Activated CD8-positive, alpha-beta memory T cell treated with anti-CD3 and anti-CD28 coated beads for 48 hours (primary cell): ENCODE measurements around the gene NLGN3.
A peak's percentile ranks its signal among the peaks of the same experiment; 100 is the strongest.
"Not testable (repeated sequence)": the region's sequence is repeated elsewhere in the genome, so short reads cannot be mapped to it uniquely, and the experiment has no call there.

Experiments used
- DNase-seq, 3 experiments: peaks; one replicate each; pipeline ENCODE4 v3.0.0-alpha.2; 2020; ENCODE audit warnings: low read depth in 2 of 3, low spot score in 2 of 3

The NLGN3 gene

DNA sequence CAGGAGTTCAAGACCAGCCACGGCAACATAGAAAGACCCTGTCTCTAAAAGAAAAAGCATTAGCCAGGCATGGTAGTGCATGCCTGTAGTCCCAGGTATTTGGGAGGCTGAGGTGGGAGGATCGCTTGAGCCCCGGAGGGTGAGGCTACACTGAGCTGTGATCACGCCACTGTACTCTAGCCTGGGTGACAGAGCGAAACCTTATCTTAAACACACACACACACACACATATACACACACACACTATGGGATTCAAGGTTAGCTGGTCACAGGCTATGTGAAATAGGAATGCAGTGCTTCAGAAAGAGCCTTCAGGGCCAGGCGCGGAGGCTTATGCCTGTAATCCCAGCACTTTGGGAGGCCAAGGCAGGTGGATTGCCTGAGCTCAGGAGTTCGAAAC is 23.5 kb downstream of the NLGN3 start:
- DNase-seq = no peak

DNA sequence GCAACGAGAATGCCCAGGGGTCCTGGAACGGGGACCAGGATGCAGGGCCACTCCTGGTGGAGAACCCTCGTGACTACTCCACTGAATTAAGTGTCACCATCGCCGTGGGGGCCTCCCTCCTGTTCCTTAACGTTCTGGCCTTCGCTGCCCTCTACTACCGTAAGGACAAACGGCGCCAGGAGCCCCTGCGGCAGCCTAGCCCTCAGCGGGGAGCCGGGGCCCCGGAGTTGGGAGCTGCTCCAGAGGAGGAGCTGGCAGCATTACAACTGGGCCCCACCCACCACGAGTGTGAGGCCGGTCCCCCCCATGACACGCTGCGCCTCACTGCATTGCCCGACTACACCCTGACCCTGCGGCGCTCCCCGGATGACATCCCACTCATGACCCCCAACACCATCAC is 24.9 kb downstream of the NLGN3 start:
- no peak for DNase-seq

GRCh38 chrX:71170660-71171059 is 26.0 kb downstream of the NLGN3 start:
- DNase-seq = no peak

DNA sequence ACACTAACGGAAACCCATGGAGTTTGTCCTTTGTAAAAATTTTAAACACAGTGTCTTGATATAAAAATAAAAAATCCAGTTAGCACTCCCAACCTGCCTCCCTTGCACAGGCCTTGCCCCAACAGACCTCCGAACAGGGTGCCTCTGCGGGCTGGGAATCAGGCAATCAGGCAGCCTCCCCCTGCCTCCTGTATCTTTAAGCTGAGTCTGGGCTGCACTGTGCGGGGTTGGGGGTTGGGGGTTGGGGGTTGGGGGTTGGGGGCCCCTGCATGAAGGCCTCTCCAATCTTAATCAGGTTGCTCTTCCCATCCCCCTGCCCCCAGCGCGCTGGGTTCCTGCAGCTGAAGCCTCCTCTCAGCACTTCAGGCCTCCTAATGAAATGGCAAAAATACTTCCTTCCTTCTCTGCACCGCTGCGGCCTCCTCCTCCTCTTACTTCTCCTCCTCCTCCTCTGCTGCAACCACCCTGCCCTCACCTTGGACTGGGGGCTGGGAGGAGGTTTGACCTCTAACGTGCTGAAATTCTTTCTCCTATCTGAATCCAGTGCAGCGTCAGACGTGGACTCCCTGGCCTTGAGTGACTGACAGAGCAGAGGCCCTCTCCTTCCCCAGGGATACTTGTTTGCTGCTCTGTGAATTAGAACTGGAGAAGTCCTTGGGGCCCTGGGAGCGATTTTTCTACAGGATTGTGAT is 26.6 kb downstream of the NLGN3 start:
- DNase-seq = no peak

GRCh38 chrX:71173440-71173839 is 28.8 kb downstream of the NLGN3 start:
- DNase-seq = no peak

DNA sequence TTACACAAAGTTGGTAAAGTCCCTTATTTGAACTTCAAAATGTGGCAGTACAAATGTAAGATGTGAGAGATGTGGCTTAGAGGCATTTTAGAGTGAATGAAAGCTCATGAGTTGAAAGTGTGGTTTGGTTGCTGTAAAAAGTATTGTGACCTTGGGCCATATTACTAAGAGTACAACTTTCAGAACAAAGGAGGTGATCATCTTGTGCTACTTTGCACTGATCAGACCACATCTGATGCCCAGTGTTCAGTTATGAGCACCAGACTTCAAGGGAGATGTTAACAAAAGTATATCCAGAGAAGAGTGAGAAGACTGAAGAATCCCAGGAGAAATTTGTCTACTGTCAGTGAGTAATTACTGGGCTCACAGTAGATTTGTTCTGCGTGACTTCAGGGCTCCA is 30.2 kb downstream of the NLGN3 start:
- no peak for DNase-seq

GRCh38 chrX:71175531-71175930 is 30.9 kb downstream of the NLGN3 start:
- no peak for DNase-seq

DNA sequence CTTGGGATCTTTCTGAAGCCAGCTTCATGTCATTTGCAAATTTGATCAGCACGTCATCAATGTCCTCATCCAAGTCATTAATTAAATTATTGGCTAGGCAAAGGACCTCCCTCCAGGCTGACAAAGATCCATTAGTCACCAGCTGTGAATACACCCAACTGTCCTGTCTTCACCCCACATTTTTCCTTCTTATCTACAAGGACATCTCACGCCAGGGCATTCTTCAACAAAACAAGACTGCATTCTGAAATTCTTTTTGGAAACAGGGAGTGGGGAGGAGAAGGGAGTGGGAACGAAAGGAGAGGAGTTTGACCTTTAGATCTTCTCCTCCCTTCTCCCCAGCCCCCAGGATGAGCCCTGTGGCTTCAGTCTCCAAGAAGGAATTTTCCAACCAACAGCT is 32.7 kb downstream of the NLGN3 start:
- no peak for DNase-seq

GRCh38 chrX:71178908-71179307 is 34.3 kb downstream of the NLGN3 start:
- no peak for DNase-seq

GRCh38 chrX:71180579-71181265 is 36.1 kb downstream of the NLGN3 start:
- DNase-seq = not testable (repeated sequence)

GRCh38 chrX:71181558-71181909 is 36.9 kb downstream of the NLGN3 start:
- DNase-seq = peak in 1 of 3 experiments; percentile 20

- peak; percentile 17 to 53 (median 38) for DNase-seq
Measured at GRCh38 chrX:71181910-71182799, 37.5 kb downstream of the NLGN3 start.

GRCh38 chrX:71182871-71183270 is 38.2 kb downstream of the NLGN3 start:
- no peak for DNase-seq

DNA sequence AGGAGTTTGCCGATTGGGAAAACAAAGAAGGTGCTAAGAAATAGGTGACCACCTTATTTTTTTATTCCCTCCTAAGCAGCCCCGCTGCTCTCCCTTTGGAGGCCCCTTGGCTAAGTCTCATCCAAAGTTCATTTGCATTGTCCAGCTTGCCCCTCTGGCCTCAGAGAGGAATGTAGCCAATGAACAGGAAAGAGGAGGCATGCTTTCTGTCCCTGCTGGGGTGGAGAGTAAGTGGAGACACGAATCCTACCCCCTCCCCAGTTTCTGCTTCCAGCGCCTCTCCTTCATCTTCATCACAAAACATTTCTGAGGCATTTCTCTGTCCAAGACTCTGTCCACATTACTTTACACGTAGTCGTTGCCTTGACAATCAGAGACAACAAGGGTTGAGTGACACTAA is 38.7 kb downstream of the NLGN3 start:
- no peak for DNase-seq

GRCh38 chrX:71184092-71184491 is 39.5 kb downstream of the NLGN3 start:
- no peak for DNase-seq

- DNase-seq = no peak
Measured at GRCh38 chrX:71184803-71185495, 40.3 kb downstream of the NLGN3 start.

DNA sequence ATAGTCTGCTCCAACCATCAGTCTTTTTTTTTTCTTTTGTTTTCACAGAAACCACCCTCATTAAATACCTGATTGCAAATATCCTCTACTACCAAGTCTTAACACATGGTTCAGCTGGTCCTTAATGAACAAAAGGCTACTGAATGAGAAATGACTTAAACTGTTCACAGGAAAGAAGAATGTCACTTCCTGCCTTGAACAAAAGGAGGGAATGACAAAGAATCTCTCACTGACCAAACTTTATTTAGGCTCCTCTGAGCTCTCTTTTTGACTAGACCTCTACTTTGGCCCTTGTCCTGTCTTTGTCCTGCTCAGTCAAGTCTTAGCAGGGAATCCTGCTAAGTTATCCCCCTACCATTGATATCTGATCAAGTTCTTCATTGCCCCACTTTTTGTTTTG is 46.6 kb downstream of the NLGN3 start:
- DNase-seq = no peak

DNA sequence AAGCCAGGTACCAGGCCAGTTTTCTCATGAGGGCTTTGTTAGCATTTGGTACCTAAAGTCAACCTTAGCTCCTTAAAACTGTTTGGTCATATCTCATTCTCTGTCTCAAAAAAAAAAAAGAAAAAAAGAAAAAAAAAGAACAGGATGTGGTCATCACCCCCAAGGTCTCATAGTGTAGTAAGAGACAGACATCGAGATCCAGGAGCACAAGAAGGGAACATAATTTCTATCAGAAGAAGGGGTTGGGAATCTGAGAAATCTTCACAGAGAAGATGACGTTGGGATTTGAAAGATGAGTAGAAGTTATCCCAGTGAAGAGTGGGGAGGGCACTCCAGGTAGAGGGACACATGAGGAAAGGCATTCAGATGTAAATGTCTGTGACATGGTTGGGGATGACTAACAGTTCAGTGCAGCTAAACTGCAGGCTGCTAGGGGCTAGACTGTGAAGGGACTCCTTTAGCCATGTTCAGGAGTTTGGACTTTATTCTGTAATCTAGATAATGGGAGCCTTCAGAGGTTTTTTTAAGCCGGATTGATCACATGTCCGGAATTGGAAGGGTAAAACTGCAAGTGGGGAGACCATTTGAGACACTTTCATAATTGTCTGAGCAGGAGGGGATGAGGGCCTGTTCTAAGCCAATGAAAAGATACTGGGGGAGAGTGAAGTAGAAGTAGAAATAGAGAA is 51.5 kb downstream of the NLGN3 start:
- no peak for DNase-seq

DNA sequence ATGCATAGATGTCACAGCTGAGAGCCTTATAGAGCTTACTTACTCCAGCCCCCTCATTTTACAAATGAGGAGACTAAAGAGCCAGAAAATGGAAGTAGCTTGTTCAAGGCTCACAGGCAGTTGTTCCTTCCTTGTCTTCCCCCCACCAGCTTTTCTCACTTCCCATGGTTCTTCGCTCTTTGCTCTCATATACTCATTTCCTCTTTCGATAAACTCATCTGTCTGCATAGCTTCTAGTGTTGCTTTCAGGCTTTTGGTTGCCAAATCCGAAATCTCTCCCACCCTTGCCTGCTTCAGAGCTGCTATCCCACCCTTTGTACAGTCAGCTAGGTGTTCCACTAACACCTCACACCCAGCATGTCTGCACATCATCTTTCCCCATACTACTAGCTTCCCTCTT is 53.4 kb downstream of the NLGN3 start:
- DNase-seq = no peak

GRCh38 chrX:71199252-71200008 is 54.8 kb downstream of the NLGN3 start:
- no peak for DNase-seq
